ENCODE measurements around the gene C5orf24. TPM values are rescaled to one million over a fixed set of nuclear protein-coding genes. Genes with fewer than 3 reads are reported as not detected.

Gene C5orf24
- total RNA-seq, 1 experiment from 2014 or later = 67.6 TPM

GRCh38 chr5:134813407-134813806, 32.4 kb upstream of the C5orf24 start:
- no peaks in the 10 kb centered on the region for H3K27me3 ChIP-seq (replicated peaks; ENCODE audit: insufficient read depth, low read depth, low read length, poor library complexity)
- intact Hi-C loops (cut with micrococcal nuclease; ENCODE audit: unreplicated experiment) = no loop called here
- no TSS peak for BruUV-seq (replicated peaks)
- no peaks in the 10 kb centered on the region for H3K4me1 ChIP-seq (ENCODE audit: insufficient read depth, low read length, poor library complexity, severe bottlenecking)
- H3K36me3 ChIP-seq (ENCODE audit: insufficient read depth, low read length, poor library complexity, severe bottlenecking) = peaks cover 49% of the 10 kb centered on the region
- no peaks in the 10 kb centered on the region for H3K9me3 ChIP-seq (ENCODE audit: low read depth, low read length, poor library complexity, severe bottlenecking)
- H3K4me3 ChIP-seq (ENCODE audit: low read depth, low read length, poor library complexity, severe bottlenecking) = no peak overlapping the region
- no peak for DNase-seq (ENCODE audit: low spot score)
- no peak overlapping the region for H3K27ac ChIP-seq (ENCODE audit: low read depth, low read length, poor library complexity, severe bottlenecking)
- no peak for TF ChIP-seq CTCF (conservative IDR thresholded peaks at IDR 0.05; ENCODE audit: low read depth, low read length)
- no peak for TF ChIP-seq EZH2 (IDR thresholded peaks at IDR 0.05; ENCODE audit: borderline replicate concordance, low read depth, low read length, poor library complexity, severe bottlenecking)
- ChIA-PET POLR2A (ENCODE audit: low non-redundant PET) (no interaction called here), CTCF (no interaction called here)

- TF ChIP-seq EZH2 (IDR thresholded peaks at IDR 0.05; ENCODE audit: borderline replicate concordance, low read depth, low read length, poor library complexity, severe bottlenecking) (no peak), CTCF (conservative IDR thresholded peaks at IDR 0.05; ENCODE audit: low read depth, low read length) (no peak)
- Histone ChIP-seq H3K9me3 (ENCODE audit: low read depth, low read length, poor library complexity, severe bottlenecking) (no peaks in the 10 kb centered on the region), H3K4me3 (ENCODE audit: low read depth, low read length, poor library complexity, severe bottlenecking) (no peak overlapping the region), H3K27ac (ENCODE audit: low read depth, low read length, poor library complexity, severe bottlenecking) (no peak overlapping the region), H3K27me3 (replicated peaks; ENCODE audit: insufficient read depth, low read depth, low read length, poor library complexity) (no peaks in the 10 kb centered on the region), H3K36me3 (ENCODE audit: insufficient read depth, low read length, poor library complexity, severe bottlenecking) (peaks cover 52% of the 10 kb centered on the region), H3K4me1 (ENCODE audit: insufficient read depth, low read length, poor library complexity, severe bottlenecking) (no peaks in the 10 kb centered on the region)
- DNase-seq (ENCODE audit: low spot score) = no peak
- ChIA-PET CTCF (no interaction called here), POLR2A (ENCODE audit: low non-redundant PET) (no interaction called here)
- intact Hi-C loops (cut with micrococcal nuclease; ENCODE audit: unreplicated experiment) = no loop called here
- BruUV-seq (replicated peaks) = no TSS peak
These were observed 31.9 kb upstream of the C5orf24 start for GRCh38 chr5:134813827-134814226.

- Histone ChIP-seq H3K4me1 (ENCODE audit: insufficient read depth, low read length, poor library complexity, severe bottlenecking) (no peaks in the 10 kb centered on the region), H3K27me3 (replicated peaks; ENCODE audit: insufficient read depth, low read depth, low read length, poor library complexity) (no peaks in the 10 kb centered on the region), H3K9me3 (ENCODE audit: low read depth, low read length, poor library complexity, severe bottlenecking) (no peaks in the 10 kb centered on the region), H3K36me3 (ENCODE audit: insufficient read depth, low read length, poor library complexity, severe bottlenecking) (peaks cover 59% of the 10 kb centered on the region), H3K4me3 (ENCODE audit: low read depth, low read length, poor library complexity, severe bottlenecking) (no peak overlapping the region), H3K27ac (ENCODE audit: low read depth, low read length, poor library complexity, severe bottlenecking) (no peak overlapping the region)
- ChIA-PET CTCF (no interaction called here), POLR2A (ENCODE audit: low non-redundant PET) (no interaction called here)
- TF ChIP-seq EZH2 (IDR thresholded peaks at IDR 0.05; ENCODE audit: borderline replicate concordance, low read depth, low read length, poor library complexity, severe bottlenecking) = no peak
- TF ChIP-seq CTCF (conservative IDR thresholded peaks at IDR 0.05; ENCODE audit: low read depth, low read length) = no peak
- no TSS peak for BruUV-seq (replicated peaks)
- no peak for DNase-seq (ENCODE audit: low spot score)
- intact Hi-C loops (cut with micrococcal nuclease; ENCODE audit: unreplicated experiment) = no loop called here
These were observed 28.8 kb upstream of the C5orf24 start for GRCh38 chr5:134817006-134817405.

All from A673 (cell line).